ENCODE data around the gene HMGCL.
"Not testable (repeated sequence)": the region's sequence is repeated elsewhere in the genome, so short reads cannot be mapped to it uniquely, and the experiment has no call there.

HMGCL gene

DNA sequence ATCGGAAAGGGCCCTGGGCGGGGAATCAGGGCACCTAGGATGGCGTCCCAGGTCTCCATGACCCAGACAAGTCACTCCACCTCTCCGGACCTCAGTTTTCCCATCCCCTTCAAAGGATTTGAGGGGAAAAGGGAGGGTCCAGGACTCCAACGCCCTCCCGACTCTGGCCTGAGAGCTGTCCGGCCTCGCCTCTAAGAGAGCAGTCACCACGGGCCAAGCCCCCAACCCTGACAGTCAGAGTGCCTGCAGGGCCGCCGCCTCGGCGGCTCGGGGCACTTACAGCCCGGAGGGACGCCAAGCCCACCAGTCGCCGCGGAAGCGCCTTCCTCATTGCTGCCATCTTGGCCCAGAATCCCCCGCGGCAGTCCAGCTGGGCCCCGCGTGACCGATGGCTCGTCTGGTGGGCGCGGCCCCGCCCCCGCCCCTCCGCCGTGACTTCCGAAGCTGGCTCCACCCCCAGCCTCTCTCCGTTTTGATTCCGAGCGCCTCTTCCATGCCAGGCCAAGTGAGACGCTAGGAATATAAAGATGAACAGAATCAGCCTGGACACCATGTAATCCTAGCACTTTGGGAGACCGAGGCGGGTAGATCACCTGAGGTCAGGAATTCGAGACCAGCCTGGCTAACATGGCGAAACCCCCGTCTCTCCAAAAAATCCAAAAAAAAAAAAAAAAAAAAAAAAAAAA is at the start of gene HMGCL:
TSS of gene HMGCL (minus strand) at position 354 of the 686 bp plus-strand sequence. CDS start at position 340, 14 bp downstream.
- peak; percentile 86 for DNase-seq

DNA sequence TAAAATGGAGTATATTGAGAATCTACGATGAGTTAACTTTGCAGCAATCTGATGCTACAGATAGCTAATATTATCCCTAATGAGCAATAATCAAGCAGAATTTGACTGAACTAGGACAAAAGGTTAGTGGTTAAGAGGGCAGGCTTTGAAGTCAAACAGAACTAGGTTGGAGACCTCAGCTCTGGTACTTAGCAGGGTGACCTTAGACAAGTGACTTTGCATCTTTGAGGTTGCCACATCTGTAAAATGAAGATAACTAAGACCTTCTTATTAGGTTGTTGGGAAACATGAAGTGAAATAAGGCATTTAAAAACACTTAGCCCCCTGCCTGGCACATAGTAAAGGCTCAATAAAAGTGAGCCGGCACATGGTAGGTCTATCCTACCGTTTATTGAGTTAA is 47.2 kb upstream of the HMGCL start:
- no peak for DNase-seq

DNA sequence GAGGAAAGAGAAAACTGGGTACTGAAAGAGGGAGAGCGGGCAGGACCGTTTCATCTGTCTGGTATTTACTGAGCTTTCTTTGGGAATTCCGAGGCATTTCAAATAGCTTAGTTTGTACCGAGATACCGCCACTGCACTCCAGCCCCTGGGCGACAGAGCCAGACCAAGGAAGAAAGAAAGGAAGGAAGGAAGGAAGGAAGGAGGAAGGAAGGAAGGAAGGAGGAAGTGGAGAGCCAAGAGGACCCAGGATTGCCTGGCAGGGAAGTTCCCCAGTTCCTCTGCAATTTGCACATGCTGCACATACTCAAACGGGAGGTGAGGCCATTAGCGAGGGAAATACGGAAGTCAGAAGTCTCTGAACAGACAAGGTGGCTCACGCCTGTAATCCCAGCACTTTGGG is 43.8 kb upstream of the HMGCL start:
- peak; percentile 36 for DNase-seq

DNA sequence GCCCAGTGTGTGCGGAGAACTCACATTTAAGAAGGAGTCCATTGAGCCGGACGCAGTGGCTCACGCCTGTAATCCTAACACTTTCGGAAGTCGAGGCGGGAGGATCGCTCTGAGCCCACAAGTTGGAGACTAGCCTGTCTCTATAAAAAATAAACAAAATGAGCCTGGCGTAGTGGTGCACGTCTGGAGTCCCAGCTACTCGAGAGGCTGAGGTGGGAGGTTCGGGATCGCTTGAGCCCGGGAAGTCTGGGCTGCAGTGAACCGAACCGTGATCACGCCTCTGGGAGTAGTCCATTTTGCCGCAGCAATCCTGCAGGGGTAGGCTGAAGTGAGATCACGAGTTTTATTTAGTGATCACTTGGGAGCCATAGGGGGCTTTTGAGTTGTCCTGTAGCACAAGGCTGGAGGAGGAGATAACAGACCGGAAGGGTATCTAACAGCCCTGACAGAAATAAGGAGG is 43.4 kb upstream of the HMGCL start:
- no peak for DNase-seq

DNA sequence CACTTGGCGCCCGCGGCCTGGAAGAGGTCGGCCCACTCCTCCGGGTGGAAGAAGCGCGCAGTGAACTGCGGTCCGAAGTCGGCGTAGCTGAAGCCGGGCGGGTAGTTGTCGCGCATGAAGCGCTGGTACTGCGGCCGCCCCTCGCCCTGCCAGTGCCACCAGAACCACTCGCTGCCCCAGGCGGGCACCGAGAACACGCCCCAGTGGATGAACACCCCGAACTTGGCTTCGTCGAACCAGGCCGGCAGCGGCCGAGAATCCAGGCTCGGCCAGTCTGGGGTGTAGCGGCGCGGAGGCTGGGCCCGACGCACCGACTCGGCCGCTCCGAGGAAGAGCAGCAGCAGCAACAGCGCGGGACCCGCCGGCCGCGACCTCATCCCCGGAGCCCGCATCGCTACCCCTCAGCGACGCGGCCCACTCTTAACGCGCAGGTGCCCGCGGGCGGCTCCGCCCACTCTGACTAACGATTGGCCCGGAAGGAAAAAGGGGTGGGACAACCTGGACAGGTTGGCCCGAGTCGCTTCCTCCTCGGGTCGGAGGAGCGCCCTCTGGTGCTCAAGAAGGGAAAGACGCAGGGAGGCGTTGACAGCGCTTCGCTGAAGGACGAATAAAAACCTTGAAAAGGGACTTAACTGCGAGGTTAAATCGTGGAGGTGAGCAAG is 42.8 kb upstream of the HMGCL start, which contains the start of gene FUCA1:
TSS of gene FUCA1 (minus strand) at position 396 of the 662 bp plus-strand sequence. CDS start at position 392, 4 bp downstream.
- DNase-seq = peak; percentile 95

DNA sequence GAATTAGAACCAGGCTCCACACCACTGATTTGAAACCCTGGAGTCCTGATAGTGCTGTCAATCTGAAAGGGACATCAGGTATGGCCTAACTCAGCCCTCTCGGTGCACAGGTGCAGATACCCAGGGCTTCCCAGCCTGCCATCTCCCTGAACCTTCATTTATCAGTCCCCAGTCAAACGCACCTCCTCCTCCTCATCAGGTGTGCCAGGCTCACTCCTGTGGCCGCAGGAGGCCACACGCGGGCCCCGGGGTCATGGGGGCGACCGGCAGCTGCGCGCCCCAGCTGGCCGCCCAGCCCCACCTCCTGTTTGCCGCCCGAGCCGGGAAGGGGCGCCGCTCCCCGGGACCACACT is 42.3 kb upstream of the HMGCL start:
- DNase-seq = no peak

DNA sequence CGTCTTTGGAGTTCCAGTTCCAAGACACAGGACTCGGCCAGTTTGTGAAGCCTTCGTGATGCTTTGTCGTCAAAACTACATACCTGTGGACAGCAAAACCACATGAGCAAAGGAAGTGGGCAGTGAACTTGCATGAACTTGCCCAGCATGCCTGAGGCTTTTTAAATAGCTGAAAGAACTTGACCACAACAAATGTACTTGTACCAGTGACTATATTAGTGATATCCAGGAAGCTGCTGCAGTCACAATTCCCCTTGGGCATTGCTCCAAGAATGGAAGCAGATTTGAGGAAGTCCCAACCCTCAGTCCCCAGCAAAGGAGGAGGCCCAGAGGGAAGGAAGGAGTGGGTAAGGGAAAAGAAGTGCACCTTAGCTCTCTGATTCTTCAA is 40.3 kb upstream of the HMGCL start:
- DNase-seq = no peak

DNA sequence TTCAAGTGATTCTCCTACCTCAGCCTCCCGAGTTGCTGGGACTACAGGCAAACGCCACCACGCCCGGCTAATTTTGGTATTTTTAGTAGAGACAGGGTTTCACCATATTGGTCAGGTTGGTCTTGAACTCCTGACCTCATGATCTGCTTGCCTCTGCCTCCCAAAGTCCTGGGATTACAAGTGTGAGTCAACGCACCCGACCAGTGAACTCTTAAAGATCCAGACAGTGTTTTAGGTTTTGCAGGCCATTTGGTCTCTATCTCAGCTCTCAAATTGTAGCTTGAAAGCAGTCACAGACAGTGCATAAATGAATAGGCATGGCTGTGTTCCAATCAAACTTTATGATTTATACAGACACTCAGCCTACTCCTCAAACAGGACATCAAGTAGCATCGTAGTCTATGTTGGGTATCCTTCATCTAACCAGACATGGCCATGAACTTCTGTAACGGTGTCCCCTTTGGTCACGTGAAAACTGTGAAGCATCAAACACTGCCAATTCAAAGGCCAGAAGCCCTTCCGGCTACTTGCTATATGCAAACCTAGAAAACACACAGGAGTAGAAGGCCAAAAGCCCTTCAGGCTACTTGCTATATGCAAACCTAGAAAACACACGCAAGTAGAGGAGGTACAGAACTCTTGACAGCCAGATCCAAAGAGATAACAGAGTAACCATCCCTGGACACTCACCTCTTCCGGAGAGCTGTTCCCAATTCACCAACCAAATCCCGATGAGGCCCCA is 39.7 kb upstream of the HMGCL start:
- DNase-seq = no peak

DNA sequence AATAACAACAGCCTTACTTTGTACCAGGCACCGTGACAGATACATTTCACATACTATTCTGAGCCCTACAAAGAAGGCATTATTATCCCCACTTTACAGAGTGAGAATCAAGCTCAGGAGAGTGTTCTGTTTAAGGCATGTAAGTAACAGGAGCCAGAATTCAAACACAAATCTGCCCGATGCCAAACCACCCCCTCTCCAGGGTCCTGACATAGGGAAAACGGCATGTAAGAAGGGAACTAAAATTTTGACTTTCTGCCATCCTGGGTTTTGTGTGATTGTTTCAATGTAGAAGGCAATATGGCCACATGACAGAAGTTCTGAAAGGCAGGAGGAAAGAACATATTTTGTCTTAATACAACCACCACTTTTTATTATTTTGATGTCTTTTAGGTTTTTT is 37.4 kb upstream of the HMGCL start:
- DNase-seq = no peak

DNA sequence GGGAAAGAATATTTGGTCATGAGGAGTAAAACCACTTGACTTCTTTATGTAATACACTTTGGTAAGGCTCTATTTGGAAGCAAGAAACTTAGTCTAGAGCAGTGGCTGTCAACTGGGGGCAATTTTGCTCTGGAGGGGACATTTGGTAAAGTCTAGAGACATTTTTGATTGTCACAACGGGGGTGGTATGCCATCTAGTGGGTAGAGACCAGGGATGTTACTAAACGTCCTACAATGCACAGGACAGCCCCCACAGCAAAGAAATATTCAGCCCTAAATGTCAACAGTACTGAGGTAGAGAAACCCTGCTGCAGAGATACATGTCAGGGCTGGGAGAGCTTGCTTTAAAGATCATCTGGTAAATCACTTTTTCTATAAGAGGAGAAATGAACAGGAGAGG is 29.3 kb upstream of the HMGCL start:
- no peak for DNase-seq

DNA sequence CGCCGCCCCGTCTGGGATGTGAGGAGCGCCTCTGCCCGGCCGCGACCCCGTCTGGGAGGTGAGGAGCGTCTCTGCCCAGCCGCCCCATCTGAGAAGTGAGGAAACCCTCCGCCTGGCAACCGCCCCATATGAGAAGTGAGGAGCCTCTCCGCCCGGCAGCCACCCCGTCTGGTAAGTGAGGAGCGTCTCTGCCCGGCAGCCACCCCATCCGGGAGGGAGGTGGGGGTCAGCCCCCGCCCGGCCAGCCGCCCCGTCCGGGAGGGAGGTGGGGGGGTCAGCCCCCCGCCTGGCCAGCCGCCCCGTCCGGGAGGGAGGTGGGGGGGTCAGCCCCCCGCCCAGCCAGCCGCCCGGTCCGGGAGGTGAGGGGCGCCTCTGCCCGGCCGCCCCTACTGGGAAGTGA is 27.9 kb upstream of the HMGCL start:
- DNase-seq = not testable (repeated sequence)

DNA sequence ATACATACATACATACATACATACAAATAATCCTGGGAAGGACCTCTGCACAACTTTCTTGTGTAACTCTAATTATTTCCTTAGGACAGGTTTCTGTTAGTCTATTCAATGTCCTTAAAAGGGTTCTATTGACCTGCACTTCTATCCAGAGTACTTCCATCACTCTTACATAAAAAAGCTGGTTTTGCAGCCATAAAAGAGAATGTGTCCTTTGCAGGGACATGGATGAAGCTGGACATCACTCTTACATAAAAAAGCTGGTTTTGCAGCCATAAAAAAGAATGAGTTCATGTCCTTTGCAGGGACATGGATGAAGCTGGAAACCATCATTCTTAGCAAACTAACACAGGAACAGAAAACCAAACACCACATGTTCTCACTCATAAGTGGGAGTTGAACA is 26.2 kb upstream of the HMGCL start:
- not testable (repeated sequence) for DNase-seq

DNA sequence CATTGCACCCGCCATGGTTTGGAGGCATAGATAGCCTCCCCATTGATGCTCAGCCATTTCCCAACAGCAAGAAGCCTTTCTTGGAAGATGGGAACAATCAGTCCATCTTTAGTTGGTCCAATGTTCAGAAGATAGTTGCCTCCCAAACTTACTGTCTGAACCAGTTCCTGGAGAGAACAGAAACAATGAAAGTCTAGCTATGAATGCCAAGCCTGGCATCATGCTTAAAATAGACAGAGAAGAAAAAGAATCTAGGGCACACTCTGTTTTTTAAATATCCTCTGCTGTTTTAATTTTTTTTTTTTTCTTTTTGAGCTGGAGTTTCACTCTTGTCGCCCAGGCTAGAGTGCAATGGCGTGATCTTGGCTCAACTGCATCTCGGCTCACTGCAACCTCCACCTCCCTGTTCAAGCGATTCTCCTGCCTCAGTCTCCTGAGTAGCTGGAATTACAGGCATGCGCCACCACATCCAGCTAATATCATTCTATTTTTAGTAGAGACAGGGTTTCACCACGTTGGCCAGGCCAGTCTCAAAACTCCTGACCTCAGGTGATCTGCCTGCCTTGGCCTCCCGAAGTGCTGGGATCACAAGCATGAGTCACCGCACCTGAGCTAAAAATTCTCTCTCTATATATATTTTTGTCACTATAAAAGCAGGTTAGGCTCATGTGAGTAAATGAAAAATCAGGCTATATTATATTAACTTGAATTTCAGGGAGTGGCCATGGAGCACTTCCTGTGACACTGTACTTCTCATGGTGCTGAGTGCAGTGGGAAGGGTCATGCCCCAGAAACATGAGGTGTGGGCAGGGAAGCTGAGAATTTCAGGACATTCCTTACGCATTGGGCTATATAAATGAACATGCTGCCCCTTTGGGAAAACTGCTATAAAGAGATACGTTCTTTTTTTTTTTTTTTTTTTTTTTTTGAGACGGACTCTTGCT is 23.7 kb upstream of the HMGCL start:
- no peak for DNase-seq

DNA sequence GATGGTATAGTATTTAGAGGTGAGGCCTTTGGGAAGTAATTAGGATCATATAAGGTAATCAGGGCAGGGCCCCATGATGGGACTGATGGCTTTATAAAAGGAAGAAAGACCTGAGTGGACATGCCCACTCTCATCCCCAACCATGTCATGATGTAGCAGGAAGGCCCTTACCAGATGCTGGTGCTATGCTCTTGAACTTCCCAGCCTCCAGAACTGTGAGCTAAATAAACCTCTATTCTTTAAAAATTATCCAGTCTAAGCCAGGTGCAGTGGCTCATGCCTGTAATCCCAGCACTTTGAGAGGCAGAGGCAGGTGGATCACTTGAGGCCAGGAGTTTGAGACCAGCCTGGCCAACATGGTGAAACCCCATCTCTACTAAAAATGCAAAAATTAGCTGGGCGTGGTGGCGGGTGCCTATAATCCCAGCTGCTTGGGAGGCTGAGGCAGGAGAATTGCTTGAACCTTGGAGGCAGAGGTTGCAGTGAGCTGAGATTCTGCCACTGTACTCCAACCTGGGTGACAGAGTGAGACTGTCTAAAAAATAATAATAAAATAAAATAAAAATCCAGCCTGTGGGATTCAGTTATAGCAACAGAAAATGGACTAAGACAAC is 22.4 kb upstream of the HMGCL start:
- DNase-seq = not testable (repeated sequence)

DNA sequence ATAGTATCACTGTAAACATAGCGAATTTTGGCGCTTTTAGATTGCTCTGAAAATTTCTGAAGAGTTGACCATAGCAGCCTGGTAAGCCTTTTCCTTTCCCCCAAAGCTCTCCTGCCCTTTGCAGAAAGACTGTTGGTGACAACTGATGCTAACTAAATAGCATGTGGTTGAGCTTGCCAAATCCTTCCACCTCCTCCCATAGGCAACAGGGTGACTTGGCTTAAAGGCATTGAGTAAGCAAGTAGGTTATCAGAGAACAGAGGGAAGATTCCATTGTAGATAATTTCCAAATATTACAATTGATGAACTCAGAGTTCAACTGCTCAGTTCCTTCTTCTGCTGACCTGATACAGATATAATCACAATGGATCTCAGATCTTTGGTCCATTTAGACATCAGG is 19.9 kb upstream of the HMGCL start:
- DNase-seq = no peak

DNA sequence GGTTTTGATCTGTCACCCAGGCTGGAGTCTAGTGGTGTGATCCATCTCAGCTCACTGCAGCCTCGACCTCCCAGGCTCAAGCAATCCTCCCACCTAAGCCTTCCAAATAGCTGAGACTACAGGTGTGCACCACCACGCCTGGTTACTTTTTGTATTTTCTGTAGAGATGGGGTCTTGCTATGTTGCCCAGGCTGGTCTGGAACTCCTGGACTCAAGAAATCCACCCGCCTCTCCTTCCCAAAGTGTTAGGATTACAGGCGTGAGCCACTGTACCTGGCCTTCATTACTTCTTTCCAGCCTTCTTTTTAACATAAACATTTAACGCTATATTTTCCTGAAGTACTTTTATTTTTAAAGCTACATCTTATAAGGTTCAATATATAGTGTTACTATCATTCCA is 18.4 kb upstream of the HMGCL start:
- DNase-seq = no peak

DNA sequence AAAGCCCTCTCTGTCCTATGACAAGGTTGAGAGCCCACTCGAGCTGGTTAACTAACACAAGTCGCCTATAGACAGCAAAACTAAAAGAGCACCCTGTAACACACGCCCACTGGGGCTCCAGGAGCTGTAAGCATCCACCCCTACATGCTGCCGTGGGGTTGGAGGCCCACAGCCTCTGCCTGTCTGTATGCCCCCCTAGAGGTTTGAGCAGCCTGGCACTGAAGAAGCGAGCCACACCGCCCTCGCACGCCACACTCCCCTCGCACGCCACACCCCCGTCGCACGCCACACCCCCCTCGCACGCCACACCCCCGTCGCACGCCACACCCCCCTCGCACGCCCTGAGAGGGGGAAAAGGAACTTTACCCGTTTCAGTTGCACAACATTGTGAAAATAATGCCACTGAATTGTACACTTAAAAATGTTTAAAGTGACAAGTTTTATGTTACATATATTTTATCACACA is 13.2 kb upstream of the HMGCL start:
- peak; percentile 78 for DNase-seq

DNA sequence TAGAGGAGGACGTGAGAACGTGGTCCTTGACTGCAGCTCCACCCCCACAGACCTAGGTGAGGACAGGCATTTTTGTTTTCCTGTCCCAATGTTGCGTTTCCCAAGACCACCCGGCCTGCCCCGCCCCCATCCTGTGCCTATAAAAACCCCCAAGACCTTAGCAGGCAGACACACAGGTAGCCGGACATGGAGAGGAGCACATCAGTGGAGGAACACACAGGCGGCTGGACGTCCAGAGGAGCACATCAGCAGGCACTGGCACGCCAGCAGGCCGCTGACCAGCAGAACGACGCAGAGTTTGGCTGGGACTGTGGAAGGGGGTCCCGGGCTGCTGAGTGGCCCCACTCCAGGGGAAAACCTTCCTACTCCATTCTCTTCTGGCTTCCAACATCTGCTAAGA is 12.7 kb upstream of the HMGCL start:
- no peak for DNase-seq

DNA sequence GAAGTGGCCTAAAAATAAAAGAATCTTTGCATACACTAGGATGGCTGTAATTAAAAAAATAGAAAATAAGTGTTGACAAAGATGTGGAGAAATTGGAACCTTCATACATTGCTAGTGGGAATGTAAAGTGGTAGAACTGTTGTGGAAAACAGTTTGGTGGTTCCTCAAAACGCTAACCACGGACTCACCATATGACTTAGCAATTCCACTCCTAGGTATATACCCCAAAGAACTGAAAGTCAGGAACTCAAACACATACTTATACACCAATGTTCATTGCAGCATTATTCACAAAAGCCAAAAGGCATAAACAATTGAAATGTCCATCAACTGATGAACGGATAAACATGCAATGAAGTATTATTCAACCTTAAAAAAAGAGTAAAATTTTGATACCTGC is 10.8 kb upstream of the HMGCL start:
- DNase-seq = no peak

DNA sequence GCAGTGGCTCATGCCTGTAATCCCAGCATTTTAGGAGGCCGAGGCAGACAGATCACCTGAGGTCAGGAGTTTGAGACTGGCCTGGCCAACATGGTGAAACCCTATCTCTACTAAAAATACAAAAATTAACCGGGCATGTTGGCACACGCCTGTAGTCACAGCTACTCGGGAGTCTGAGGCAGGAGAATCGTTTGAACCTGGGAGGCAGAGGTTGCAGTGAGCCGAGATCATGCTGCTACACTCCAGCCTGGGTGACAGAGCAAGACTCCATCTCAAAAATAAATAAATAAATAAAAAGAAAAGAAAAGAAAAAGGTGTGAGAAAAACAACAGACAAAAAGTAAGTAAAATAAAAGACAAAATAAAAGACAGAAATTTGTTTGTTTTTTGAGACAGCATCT is 8.9 kb upstream of the HMGCL start:
- DNase-seq = not testable (repeated sequence)

DNA sequence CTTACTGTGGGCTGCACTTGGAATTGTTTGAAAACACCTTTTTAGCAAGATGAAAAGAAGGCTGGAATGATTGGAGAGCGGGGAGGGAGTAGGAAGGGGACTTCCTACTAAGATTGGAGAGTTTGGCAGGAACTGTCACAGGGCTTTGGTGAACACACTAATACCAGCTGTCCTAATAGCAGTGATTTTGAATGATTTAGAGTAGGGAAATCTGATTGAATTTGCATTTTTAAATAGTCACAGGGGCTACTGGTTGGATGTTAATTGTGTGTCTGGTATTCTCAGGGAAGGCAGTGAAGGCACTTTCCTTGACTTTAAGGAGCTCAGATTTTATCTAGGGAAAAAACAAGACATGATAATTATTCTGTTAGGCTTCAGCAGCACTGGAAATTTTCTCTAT is 2.5 kb upstream of the HMGCL start:
- DNase-seq = no peak

DNA sequence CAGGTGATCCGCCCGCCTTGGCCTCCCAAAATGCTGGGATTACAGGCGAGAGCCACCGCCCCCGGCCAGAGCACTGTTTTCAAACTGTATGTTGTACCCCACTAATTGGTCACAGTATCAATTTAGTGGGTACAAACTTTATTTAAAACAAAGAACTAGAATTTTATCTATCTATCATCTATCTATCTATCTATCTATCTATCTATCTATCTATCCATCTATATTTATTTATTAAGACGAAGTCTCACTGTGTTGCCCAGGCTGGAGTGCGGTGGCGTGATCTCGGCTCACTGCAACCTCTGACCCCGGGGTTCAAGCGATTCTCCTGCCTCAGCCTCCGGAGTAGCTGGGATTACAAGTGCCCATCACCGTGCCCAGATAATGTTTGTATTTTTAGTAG is 1.4 kb upstream of the HMGCL start:
- not testable (repeated sequence) for DNase-seq
